Mammary epithelial cell (primary cell): ENCODE measurements around the gene OR2D3.

Experiments used
- CTCF ChIP-seq, 2 donors: IDR thresholded peaks in 1 of 2; conservative IDR thresholded peaks in 1 of 2; 2 replicates each; pipeline ENCODE4 v1.5.1; 2011 to 2012; ENCODE audit warnings: inconsistent platforms in 2 of 2, low read length in 2 of 2, mild to moderate bottlenecking in 2 of 2, control low read depth in 1 of 2, low read depth in 1 of 2; ENCODE audit not compliant: insufficient read depth in 1 of 2; ENCODE audit errors: extremely low read depth in 1 of 2
- EZH2 ChIP-seq: IDR thresholded peaks from 2 replicates; pipeline ENCODE4 v1.6.1; 2012; ENCODE audit warnings: low read length, inconsistent platforms, borderline replicate concordance

- TF ChIP-seq EZH2 (no peak), CTCF (conservative IDR thresholded peaks at IDR 0.05 in 1 of 2, IDR thresholded peaks at IDR 0.05 in 1 of 2; ENCODE audit: extremely low read depth in 1 of 2, insufficient read depth in 1 of 2, low read depth in 1 of 2, low read length in 2 of 2) (no peak)
Observed at GRCh38 chr11:6876325-6876724, 44.5 kb upstream of the OR2D3 start, which contains the start of gene OR10A4.
